ENCODE results near the gene SETDB1.
A peak's percentile ranks its signal among the peaks of the same experiment; 100 is the strongest.

SETDB1 gene

GRCh38 chr1:150931773-150932172, 5.6 kb downstream of the SETDB1 start:
- Histone ChIP-seq H2AK5ac (ENCODE audit: low read length) (no peak overlapping the region), H3K79me1 (ENCODE audit: low read length) (peaks cover 4% of the 10 kb centered on the region), H3K27ac (ENCODE audit: low read depth, low read length) (no peak overlapping the region), H2BK5ac (ENCODE audit: low read length) (no peak overlapping the region), H2BK120ac (ENCODE audit: low read depth, low read length) (no peak overlapping the region), H3K4me1 (ENCODE audit: control insufficient read depth, low read depth, low read length) (no peaks in the 10 kb centered on the region), H3K23ac (ENCODE audit: low read length) (no peak overlapping the region), H3K56ac (ENCODE audit: low read length) (no peak overlapping the region), H3K27me3 (ENCODE audit: insufficient read depth, low read length, poor library complexity) (no peaks in the 10 kb centered on the region), H3K4me3 (ENCODE audit: low read length) (no peak overlapping the region), H2BK15ac (replicated peaks; ENCODE audit: low read depth) (no peak overlapping the region), H3K4ac (ENCODE audit: low read depth, low read length) (no peak overlapping the region), H3K36me3 (ENCODE audit: control insufficient read depth, insufficient read depth, low read length) (peaks cover 4% of the 10 kb centered on the region), H3K9ac (ENCODE audit: low read length) (no peak overlapping the region), H4K8ac (ENCODE audit: low read depth, low read length) (no peak overlapping the region), H3K18ac (ENCODE audit: low read length) (no peak overlapping the region), H3K79me2 (ENCODE audit: control insufficient read depth, insufficient read depth, low read length) (peaks cover 5% of the 10 kb centered on the region), H4K5ac (ENCODE audit: low read length) (no peak overlapping the region), H3K4me2 (ENCODE audit: low read length) (no peak overlapping the region)
- peak; percentile 18 for DNase-seq
- WGBS (ENCODE audit: extremely low coverage, insufficient coverage, low lambda C conversion rate), result no CpG with 5 or more reads among the region's 1 CpG

DNA sequence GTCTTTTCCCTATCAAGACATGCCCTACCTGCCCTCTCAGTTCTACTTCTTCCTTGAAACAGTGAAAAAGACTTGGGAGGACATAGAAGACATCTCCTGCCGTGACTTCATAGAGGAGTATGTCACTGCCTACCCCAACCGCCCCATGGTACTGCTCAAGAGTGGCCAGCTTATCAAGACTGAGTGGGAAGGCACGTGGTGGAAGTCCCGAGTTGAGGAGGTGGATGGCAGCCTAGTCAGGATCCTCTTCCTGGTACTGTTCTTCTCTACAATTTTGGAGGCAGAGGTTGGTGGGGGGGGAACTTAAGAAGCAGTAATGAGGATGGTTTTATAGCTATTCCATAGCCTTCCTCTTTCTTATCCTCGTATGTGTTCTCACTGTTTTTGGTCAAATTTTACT, 18.7 kb downstream of the SETDB1 start:
- H3K36me3 ChIP-seq (ENCODE audit: control insufficient read depth, insufficient read depth, low read length), result peaks cover 16% of the 10 kb centered on the region
- no CpG with 5 or more reads among the region's 5 CpGs for WGBS (ENCODE audit: extremely low coverage, insufficient coverage, low lambda C conversion rate)

GRCh38 chr1:150954708-150955107, 28.5 kb downstream of the SETDB1 start:
- H3K79me2 ChIP-seq (ENCODE audit: control insufficient read depth, insufficient read depth, low read length), result no peaks in the 10 kb centered on the region
- H4K8ac ChIP-seq (ENCODE audit: low read depth, low read length), result no peak overlapping the region
- H3K79me1 ChIP-seq (ENCODE audit: low read length), result no peaks in the 10 kb centered on the region
- H3K27me3 ChIP-seq (ENCODE audit: insufficient read depth, low read length, poor library complexity), result no peaks in the 10 kb centered on the region
- H3K4me1 ChIP-seq (ENCODE audit: control insufficient read depth, low read depth, low read length), result no peaks in the 10 kb centered on the region
- no peak overlapping the region for H2AK5ac ChIP-seq (ENCODE audit: low read length)
- DNase-seq, result no peak
- H3K9ac ChIP-seq (ENCODE audit: low read length), result no peak overlapping the region
- H3K23ac ChIP-seq (ENCODE audit: low read length), result no peak overlapping the region
- no peak overlapping the region for H3K4ac ChIP-seq (ENCODE audit: low read depth, low read length)
- no peak overlapping the region for H4K5ac ChIP-seq (ENCODE audit: low read length)
- no peak overlapping the region for H2BK15ac ChIP-seq (replicated peaks; ENCODE audit: low read depth)
- no peak overlapping the region for H3K56ac ChIP-seq (ENCODE audit: low read length)
- H3K4me2 ChIP-seq (ENCODE audit: low read length), result no peak overlapping the region
- no peak overlapping the region for H2BK120ac ChIP-seq (ENCODE audit: low read depth, low read length)
- no peak overlapping the region for H3K27ac ChIP-seq (ENCODE audit: low read depth, low read length)
- no peak overlapping the region for H3K4me3 ChIP-seq (ENCODE audit: low read length)
- H2BK5ac ChIP-seq (ENCODE audit: low read length), result no peak overlapping the region
- no peak overlapping the region for H3K18ac ChIP-seq (ENCODE audit: low read length)
- no CpG with 5 or more reads among the region's 3 CpGs for WGBS (ENCODE audit: extremely low coverage, insufficient coverage, low lambda C conversion rate)
- peaks cover 13% of the 10 kb centered on the region for H3K36me3 ChIP-seq (ENCODE audit: control insufficient read depth, insufficient read depth, low read length)

More for the DNA sequence above, 18.7 kb downstream of the SETDB1 start:
- Histone ChIP-seq H3K27ac (ENCODE audit: low read depth, low read length) (no peak overlapping the region), H4K8ac (ENCODE audit: low read depth, low read length) (no peak overlapping the region), H2BK120ac (ENCODE audit: low read depth, low read length) (no peak overlapping the region), H4K5ac (ENCODE audit: low read length) (no peak overlapping the region), H2BK5ac (ENCODE audit: low read length) (no peak overlapping the region), H3K4me2 (ENCODE audit: low read length) (no peak overlapping the region), H3K79me1 (ENCODE audit: low read length) (no peaks in the 10 kb centered on the region), H3K56ac (ENCODE audit: low read length) (no peak overlapping the region), H3K27me3 (ENCODE audit: insufficient read depth, low read length, poor library complexity) (no peaks in the 10 kb centered on the region), H3K9ac (ENCODE audit: low read length) (no peak overlapping the region), H3K79me2 (ENCODE audit: control insufficient read depth, insufficient read depth, low read length) (no peaks in the 10 kb centered on the region), H3K23ac (ENCODE audit: low read length) (no peak overlapping the region), H3K18ac (ENCODE audit: low read length) (no peak overlapping the region), H2BK15ac (replicated peaks; ENCODE audit: low read depth) (no peak overlapping the region), H3K4me1 (ENCODE audit: control insufficient read depth, low read depth, low read length) (no peaks in the 10 kb centered on the region), H3K4me3 (ENCODE audit: low read length) (no peak overlapping the region), H2AK5ac (ENCODE audit: low read length) (no peak overlapping the region), H3K4ac (ENCODE audit: low read depth, low read length) (no peak overlapping the region)
- no peak for DNase-seq

- Histone ChIP-seq H3K79me2 (ENCODE audit: control insufficient read depth, insufficient read depth, low read length) (no peaks in the 10 kb centered on the region), H2BK5ac (ENCODE audit: low read length) (no peak overlapping the region), H3K4me2 (ENCODE audit: low read length) (no peak overlapping the region), H4K5ac (ENCODE audit: low read length) (no peak overlapping the region), H3K79me1 (ENCODE audit: low read length) (no peaks in the 10 kb centered on the region), H2AK5ac (ENCODE audit: low read length) (no peak overlapping the region), H2BK120ac (ENCODE audit: low read depth, low read length) (no peak overlapping the region), H4K8ac (ENCODE audit: low read depth, low read length) (no peak overlapping the region), H3K56ac (ENCODE audit: low read length) (no peak overlapping the region), H3K4me3 (ENCODE audit: low read length) (no peak overlapping the region), H3K18ac (ENCODE audit: low read length) (no peak overlapping the region), H2BK15ac (replicated peaks; ENCODE audit: low read depth) (no peak overlapping the region), H3K27ac (ENCODE audit: low read depth, low read length) (no peak overlapping the region), H3K27me3 (ENCODE audit: insufficient read depth, low read length, poor library complexity) (no peaks in the 10 kb centered on the region), H3K9ac (ENCODE audit: low read length) (no peak overlapping the region), H3K4ac (ENCODE audit: low read depth, low read length) (no peak overlapping the region), H3K36me3 (ENCODE audit: control insufficient read depth, insufficient read depth, low read length) (peaks cover 13% of the 10 kb centered on the region), H3K4me1 (ENCODE audit: control insufficient read depth, low read depth, low read length) (no peaks in the 10 kb centered on the region), H3K23ac (ENCODE audit: low read length) (no peak overlapping the region)
- DNase-seq, result no peak
Observed at GRCh38 chr1:150955280-150955679, 29.1 kb downstream of the SETDB1 start.

DNA sequence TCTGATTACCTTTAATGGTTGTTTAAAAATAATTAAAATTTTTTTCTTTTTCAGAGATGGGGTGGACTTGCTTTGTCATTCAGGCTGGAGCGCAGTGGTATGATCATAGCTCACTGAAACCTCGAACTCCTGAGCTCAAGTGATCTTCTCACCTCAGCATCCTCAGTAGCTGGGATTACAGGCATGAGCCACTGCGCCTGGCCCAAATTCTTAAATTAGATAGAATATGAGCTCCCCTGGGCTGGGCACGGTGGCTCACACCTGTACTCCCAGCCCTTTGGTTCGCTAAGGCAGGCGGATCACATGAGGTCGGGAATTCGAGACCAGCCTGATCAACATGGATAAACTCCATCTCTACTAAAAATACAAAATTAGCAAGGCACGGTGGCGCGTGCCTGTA, 31.5 kb downstream of the SETDB1 start:
- H3K4me1 ChIP-seq (ENCODE audit: control insufficient read depth, low read depth, low read length), result no peaks in the 10 kb centered on the region
- H4K5ac ChIP-seq (ENCODE audit: low read length), result no peak overlapping the region
- H3K79me1 ChIP-seq (ENCODE audit: low read length), result no peaks in the 10 kb centered on the region
- no peaks in the 10 kb centered on the region for H3K79me2 ChIP-seq (ENCODE audit: control insufficient read depth, insufficient read depth, low read length)
- no peak overlapping the region for H3K27ac ChIP-seq (ENCODE audit: low read depth, low read length)
- H3K4me2 ChIP-seq (ENCODE audit: low read length), result no peak overlapping the region
- no peak overlapping the region for H3K9ac ChIP-seq (ENCODE audit: low read length)
- no peak overlapping the region for H4K8ac ChIP-seq (ENCODE audit: low read depth, low read length)
- H3K23ac ChIP-seq (ENCODE audit: low read length), result no peak overlapping the region
- no peak overlapping the region for H2BK5ac ChIP-seq (ENCODE audit: low read length)
- WGBS (ENCODE audit: extremely low coverage, insufficient coverage, low lambda C conversion rate), result no CpG with 5 or more reads among the region's 11 CpGs
- no peak overlapping the region for H2BK15ac ChIP-seq (replicated peaks; ENCODE audit: low read depth)
- no peak overlapping the region for H3K4ac ChIP-seq (ENCODE audit: low read depth, low read length)
- H3K36me3 ChIP-seq (ENCODE audit: control insufficient read depth, insufficient read depth, low read length), result peaks cover 18% of the 10 kb centered on the region
- no peak overlapping the region for H3K18ac ChIP-seq (ENCODE audit: low read length)
- no peak overlapping the region for H3K4me3 ChIP-seq (ENCODE audit: low read length)
- DNase-seq, result no peak
- H2AK5ac ChIP-seq (ENCODE audit: low read length), result no peak overlapping the region
- no peaks in the 10 kb centered on the region for H3K27me3 ChIP-seq (ENCODE audit: insufficient read depth, low read length, poor library complexity)
- no peak overlapping the region for H3K56ac ChIP-seq (ENCODE audit: low read length)
- H2BK120ac ChIP-seq (ENCODE audit: low read depth, low read length), result no peak overlapping the region

- no peak overlapping the region for H3K9ac ChIP-seq (ENCODE audit: low read length)
- H3K4me2 ChIP-seq (ENCODE audit: low read length), result no peak overlapping the region
- H4K5ac ChIP-seq (ENCODE audit: low read length), result no peak overlapping the region
- no peak overlapping the region for H3K23ac ChIP-seq (ENCODE audit: low read length)
- no CpG with 5 or more reads among the region's 7 CpGs for WGBS (ENCODE audit: extremely low coverage, insufficient coverage, low lambda C conversion rate)
- no peak for DNase-seq
- no peaks in the 10 kb centered on the region for H3K27me3 ChIP-seq (ENCODE audit: insufficient read depth, low read length, poor library complexity)
- no peak overlapping the region for H3K4me3 ChIP-seq (ENCODE audit: low read length)
- no peaks in the 10 kb centered on the region for H3K79me2 ChIP-seq (ENCODE audit: control insufficient read depth, insufficient read depth, low read length)
- H2BK15ac ChIP-seq (replicated peaks; ENCODE audit: low read depth), result no peak overlapping the region
- no peak overlapping the region for H3K27ac ChIP-seq (ENCODE audit: low read depth, low read length)
- H3K56ac ChIP-seq (ENCODE audit: low read length), result no peak overlapping the region
- no peak overlapping the region for H2AK5ac ChIP-seq (ENCODE audit: low read length)
- no peak overlapping the region for H4K8ac ChIP-seq (ENCODE audit: low read depth, low read length)
- no peak overlapping the region for H3K4ac ChIP-seq (ENCODE audit: low read depth, low read length)
- H3K18ac ChIP-seq (ENCODE audit: low read length), result no peak overlapping the region
- H2BK5ac ChIP-seq (ENCODE audit: low read length), result no peak overlapping the region
- no peaks in the 10 kb centered on the region for H3K4me1 ChIP-seq (ENCODE audit: control insufficient read depth, low read depth, low read length)
- no peaks in the 10 kb centered on the region for H3K79me1 ChIP-seq (ENCODE audit: low read length)
- no peak overlapping the region for H2BK120ac ChIP-seq (ENCODE audit: low read depth, low read length)
- H3K36me3 ChIP-seq (ENCODE audit: control insufficient read depth, insufficient read depth, low read length), result peaks cover 33% of the 10 kb centered on the region
Observed at GRCh38 chr1:150960646-150961045, 34.5 kb downstream of the SETDB1 start.

Data from mesendoderm (in vitro differentiated cells).